Large intestine (tissue), 3 donors: Measurements from ENCODE around the gene LRRC57. TPM values are rescaled to one million over a fixed set of nuclear protein-coding genes. Genes with fewer than 3 reads are reported as not detected.

Source experiments
- DNase-seq, 2 donors: peaks; one replicate each; pipeline versions ENCODE4 v3.0.0 to v3.0.0-alpha.2; 2013
- H3K27ac ChIP-seq: one replicate; pipeline ENCODE4 v1.5.1; 2013; ENCODE audit warnings: low read length
- H3K27me3 ChIP-seq: 2 replicates; pipeline ENCODE4 v1.6.1; 2013; ENCODE audit warnings: low read length; ENCODE audit not compliant: control insufficient read depth, insufficient read depth
- H3K36me3 ChIP-seq: 2 replicates; pipeline ENCODE4 v1.6.1; 2013; ENCODE audit warnings: low read length; ENCODE audit not compliant: control insufficient read depth, insufficient read depth
- H3K4me1 ChIP-seq: one replicate; pipeline ENCODE4 v1.6.1; 2013; ENCODE audit warnings: low read length; ENCODE audit not compliant: control insufficient read depth, insufficient read depth
- H3K4me3 ChIP-seq: one replicate; pipeline ENCODE4 v1.5.1; 2013; ENCODE audit warnings: low read length
- H3K9me3 ChIP-seq: one replicate; pipeline ENCODE4 v1.6.1; 2013; ENCODE audit warnings: mild to moderate bottlenecking, low read depth, low read length, moderate library complexity; ENCODE audit not compliant: control insufficient read depth
- WGBS: methylation state at CpG from one replicate; pipeline ENCODE4 v1.1.5; 2013; ENCODE audit warnings: low lambda C conversion rate; ENCODE audit not compliant: insufficient coverage; 5-methylcytosine and 5-hydroxymethylcytosine counted together
- polyA plus RNA-seq: library from polyadenylated mRNA; unstranded; fragments of 120-200 nt; gene quantifications from one replicate; pipeline ENCODE4 v1.2.1, GENCODE V29; 2013

The LRRC57 gene
- polyA plus RNA-seq, 1 donor: 22.2 TPM

GRCh38 chr15:42553554-42553953 is 5.0 kb upstream of the LRRC57 start:
- WGBS: no CpG with 5 or more reads among the region's 1 CpG
- H3K4me3 ChIP-seq: no peak overlapping the region
- H3K27ac ChIP-seq: no peak overlapping the region
- H3K4me1 ChIP-seq: no peaks in the 10 kb centered on the region
- no peaks in the 10 kb centered on the region for H3K9me3 ChIP-seq
- H3K27me3 ChIP-seq: no peaks in the 10 kb centered on the region
- H3K36me3 ChIP-seq: peaks cover under 1% of the 10 kb centered on the region
- no peak for DNase-seq

GRCh38 chr15:42549741-42550392 is 1.3 kb upstream of the LRRC57 start:
- 88% methylated on average over 6 of the region's 12 CpGs for WGBS
- H3K36me3 ChIP-seq: peaks cover 4% of the 10 kb centered on the region
- no peak for DNase-seq
- peaks cover 7% of the 10 kb centered on the region for H3K4me1 ChIP-seq
- no peaks in the 10 kb centered on the region for H3K9me3 ChIP-seq
- H3K27me3 ChIP-seq: no peaks in the 10 kb centered on the region
- H3K27ac ChIP-seq: no peak overlapping the region
- peak overlapping the region; percentile 97 for H3K4me3 ChIP-seq

- no peak for DNase-seq
These were observed 469 bp upstream of the LRRC57 start for GRCh38 chr15:42549032-42549491.

GRCh38 chr15:42547918-42548248 is 710 bp downstream of the LRRC57 start:
- no peaks in the 10 kb centered on the region for H3K27me3 ChIP-seq
- H3K4me1 ChIP-seq: peaks cover 7% of the 10 kb centered on the region
- peak overlapping the region; percentile 97 for H3K4me3 ChIP-seq
- DNase-seq: no peak
- H3K27ac ChIP-seq: peak overlapping the region; percentile 85
- no peaks in the 10 kb centered on the region for H3K9me3 ChIP-seq
- H3K36me3 ChIP-seq: peaks cover 19% of the 10 kb centered on the region
- 0% methylated on average over 1 of the region's 9 CpGs for WGBS

More at GRCh38 chr15:42549032-42549491, 469 bp upstream of the LRRC57 start:
- H3K27me3 ChIP-seq: no peaks in the 10 kb centered on the region
- peaks cover 11% of the 10 kb centered on the region for H3K36me3 ChIP-seq
- peak overlapping the region; percentile 97 for H3K4me3 ChIP-seq
- WGBS: 0% methylated on average over 3 of the region's 15 CpGs
- H3K4me1 ChIP-seq: peaks cover 7% of the 10 kb centered on the region
- H3K27ac ChIP-seq: peak overlapping the region; percentile 85
- no peaks in the 10 kb centered on the region for H3K9me3 ChIP-seq

- H3K36me3 ChIP-seq: peaks cover 23% of the 10 kb centered on the region
- H3K27ac ChIP-seq: no peak overlapping the region
- no peaks in the 10 kb centered on the region for H3K9me3 ChIP-seq
- no peak overlapping the region for H3K4me3 ChIP-seq
- WGBS: 100% methylated on average over 3 of the region's 4 CpGs
- no peak for DNase-seq
- peaks cover 7% of the 10 kb centered on the region for H3K4me1 ChIP-seq
- H3K27me3 ChIP-seq: no peaks in the 10 kb centered on the region
These were observed 3.6 kb downstream of the LRRC57 start for GRCh38 chr15:42544853-42545629.

- Histone ChIP-seq H3K27ac (no peak overlapping the region), H3K4me1 (no peaks in the 10 kb centered on the region), H3K36me3 (peaks cover 20% of the 10 kb centered on the region), H3K27me3 (no peaks in the 10 kb centered on the region), H3K4me3 (no peak overlapping the region), H3K9me3 (no peaks in the 10 kb centered on the region)
- no CpG with 5 or more reads among the region's 1 CpG for WGBS
- DNase-seq: no peak
These were observed 15.3 kb downstream of the LRRC57 start for GRCh38 chr15:42533246-42533645.

GRCh38 chr15:42528970-42529369 is 19.6 kb downstream of the LRRC57 start:
- H3K9me3 ChIP-seq: no peaks in the 10 kb centered on the region
- WGBS: no CpG with 5 or more reads among the region's 3 CpGs
- H3K27me3 ChIP-seq: no peaks in the 10 kb centered on the region
- no peak for DNase-seq
- H3K4me1 ChIP-seq: no peaks in the 10 kb centered on the region
- H3K4me3 ChIP-seq: no peak overlapping the region
- H3K36me3 ChIP-seq: peaks cover 31% of the 10 kb centered on the region
- no peak overlapping the region for H3K27ac ChIP-seq

GRCh38 chr15:42523331-42523730 is 25.3 kb downstream of the LRRC57 start:
- Histone ChIP-seq H3K4me3 (no peak overlapping the region), H3K27ac (no peak overlapping the region), H3K27me3 (no peaks in the 10 kb centered on the region), H3K9me3 (no peaks in the 10 kb centered on the region), H3K4me1 (no peaks in the 10 kb centered on the region), H3K36me3 (peaks cover 42% of the 10 kb centered on the region)
- no peak for DNase-seq
- no CpG with 5 or more reads among the region's 2 CpGs for WGBS

GRCh38 chr15:42511007-42511391 is 37.6 kb downstream of the LRRC57 start:
- no peak overlapping the region for H3K4me3 ChIP-seq
- H3K4me1 ChIP-seq: no peaks in the 10 kb centered on the region
- H3K27ac ChIP-seq: peak overlapping the region; percentile 41
- H3K9me3 ChIP-seq: no peaks in the 10 kb centered on the region
- WGBS: 50% methylated on average over 1 of the region's 4 CpGs
- peaks cover 31% of the 10 kb centered on the region for H3K36me3 ChIP-seq
- peak; percentile 32 to 55 for DNase-seq
- H3K27me3 ChIP-seq: no peaks in the 10 kb centered on the region

GRCh38 chr15:42510258-42511006 is 38.2 kb downstream of the LRRC57 start:
- Histone ChIP-seq H3K4me1 (no peaks in the 10 kb centered on the region), H3K9me3 (no peaks in the 10 kb centered on the region), H3K27ac (peak overlapping the region; percentile 41), H3K27me3 (no peaks in the 10 kb centered on the region), H3K36me3 (peaks cover 26% of the 10 kb centered on the region), H3K4me3 (no peak overlapping the region)
- WGBS: 67% methylated on average over 1 of the region's 4 CpGs
- no peak for DNase-seq
